GM11168 (cell line): ENCODE results near the gene THBS3.
"Not testable (repeated sequence)": the region's sequence is repeated elsewhere in the genome, so short reads cannot be mapped to it uniquely, and the experiment has no call there.

ENCODE experiments used
- in situ Hi-C: fragments of 300-500 bp; cut with MboI; formaldehyde crosslinking; loops from one replicate; pipeline ENCODE4 v1.12.0; 2022; ENCODE audit warnings: low sequenced_read_pairs; ENCODE audit not compliant: unreplicated experiment

The THBS3 gene

GRCh38 chr1:155164625-155165024 lies 43.1 kb downstream of the THBS3 start:
- in situ Hi-C loops, result loop anchor here (5.0 kb wide), 1 partner anchor 72 kb away; no protein-coding TSS in a partner anchor

GRCh38 chr1:155163785-155164184 lies 43.9 kb downstream of the THBS3 start:
- in situ Hi-C loops, result not testable (repeated sequence)

GRCh38 chr1:155162631-155163030 lies 45.1 kb downstream of the THBS3 start:
- in situ Hi-C loops, result not testable (repeated sequence)

- in situ Hi-C loops, result no loop called here
Observed at GRCh38 chr1:155160128-155160527, 47.6 kb downstream of the THBS3 start.

- in situ Hi-C loops, result no loop called here
Observed at GRCh38 chr1:155158991-155159390, 48.7 kb downstream of the THBS3 start.

GRCh38 chr1:155155996-155156643 lies 51.6 kb downstream of the THBS3 start:
- in situ Hi-C loops, result not testable (repeated sequence)
